ENCODE results near the gene LRRFIP2. TPM values are rescaled to one million over a fixed set of nuclear protein-coding genes. Genes with fewer than 3 reads are reported as not detected.

Gene LRRFIP2
- total RNA-seq, 1 donor from 2014 or later: 50.7 TPM

GRCh38 chr3:37118163-37118562, 56.2 kb downstream of the LRRFIP2 start:
- Mint-ChIP-seq H3K4me1 (ENCODE audit: low read depth) (peaks cover 26% of the 10 kb centered on the region), H3K4me3 (ENCODE audit: unreplicated experiment) (no peak overlapping the region), H3K9me3 (ENCODE audit: low read depth) (peaks cover 3% of the 10 kb centered on the region), H3K36me3 (ENCODE audit: low read depth) (peaks cover 6% of the 10 kb centered on the region), H3K27ac (ENCODE audit: unreplicated experiment) (no peak overlapping the region), H3K27me3 (ENCODE audit: low read depth) (no peaks in the 10 kb centered on the region)
- TF ChIP-seq, protein P1, sequence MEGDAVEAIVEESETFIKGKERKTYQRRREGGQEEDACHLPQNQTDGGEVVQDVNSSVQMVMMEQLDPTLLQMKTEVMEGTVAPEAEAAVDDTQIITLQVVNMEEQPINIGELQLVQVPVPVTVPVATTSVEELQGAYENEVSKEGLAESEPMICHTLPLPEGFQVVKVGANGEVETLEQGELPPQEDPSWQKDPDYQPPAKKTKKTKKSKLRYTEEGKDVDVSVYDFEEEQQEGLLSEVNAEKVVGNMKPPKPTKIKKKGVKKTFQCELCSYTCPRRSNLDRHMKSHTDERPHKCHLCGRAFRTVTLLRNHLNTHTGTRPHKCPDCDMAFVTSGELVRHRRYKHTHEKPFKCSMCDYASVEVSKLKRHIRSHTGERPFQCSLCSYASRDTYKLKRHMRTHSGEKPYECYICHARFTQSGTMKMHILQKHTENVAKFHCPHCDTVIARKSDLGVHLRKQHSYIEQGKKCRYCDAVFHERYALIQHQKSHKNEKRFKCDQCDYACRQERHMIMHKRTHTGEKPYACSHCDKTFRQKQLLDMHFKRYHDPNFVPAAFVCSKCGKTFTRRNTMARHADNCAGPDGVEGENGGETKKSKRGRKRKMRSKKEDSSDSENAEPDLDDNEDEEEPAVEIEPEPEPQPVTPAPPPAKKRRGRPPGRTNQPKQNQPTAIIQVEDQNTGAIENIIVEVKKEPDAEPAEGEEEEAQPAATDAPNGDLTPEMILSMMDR (IDR thresholded peaks at IDR 0.05): no peak
- no peak for DNase-seq (ENCODE audit: low spot score)

DNA sequence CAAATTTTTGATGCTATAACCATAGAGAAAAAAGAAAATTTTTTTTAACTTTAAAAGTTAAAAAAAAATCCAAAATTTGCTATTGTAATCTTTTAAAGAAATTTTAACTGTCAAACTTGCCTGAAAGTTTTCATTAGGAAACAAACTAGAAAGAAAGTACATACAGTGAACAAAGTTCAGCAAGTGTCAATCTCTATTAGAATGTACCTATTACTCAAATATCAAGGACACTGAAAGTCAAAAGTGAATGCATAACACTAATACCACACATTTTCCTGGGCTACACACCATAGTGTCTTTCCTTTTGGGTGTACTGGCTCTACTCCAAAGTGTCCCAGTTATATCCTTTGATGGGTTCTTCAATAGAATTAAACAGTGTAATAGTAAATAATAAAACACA, 56.8 kb downstream of the LRRFIP2 start:
- peaks cover 30% of the 10 kb centered on the region for H3K4me1 Mint-ChIP-seq (ENCODE audit: low read depth)
- TF ChIP-seq, protein P1 (IDR thresholded peaks at IDR 0.05): no peak
- H3K9me3 Mint-ChIP-seq (ENCODE audit: low read depth): peaks cover 3% of the 10 kb centered on the region
- H3K4me3 Mint-ChIP-seq (ENCODE audit: unreplicated experiment): no peak overlapping the region
- no peaks in the 10 kb centered on the region for H3K27me3 Mint-ChIP-seq (ENCODE audit: low read depth)
- H3K36me3 Mint-ChIP-seq (ENCODE audit: low read depth): peaks cover 6% of the 10 kb centered on the region
- H3K27ac Mint-ChIP-seq (ENCODE audit: unreplicated experiment): no peak overlapping the region
- no peak for DNase-seq (ENCODE audit: low spot score)

GRCh38 chr3:37116998-37117397, 57.4 kb downstream of the LRRFIP2 start:
- Mint-ChIP-seq H3K27ac (ENCODE audit: unreplicated experiment) (no peak overlapping the region), H3K36me3 (ENCODE audit: low read depth) (peaks cover 3% of the 10 kb centered on the region), H3K4me3 (ENCODE audit: unreplicated experiment) (no peak overlapping the region), H3K4me1 (ENCODE audit: low read depth) (peaks cover 30% of the 10 kb centered on the region), H3K27me3 (ENCODE audit: low read depth) (no peaks in the 10 kb centered on the region), H3K9me3 (ENCODE audit: low read depth) (peaks cover under 1% of the 10 kb centered on the region)
- TF ChIP-seq, protein P1 (IDR thresholded peaks at IDR 0.05): no peak
- DNase-seq (ENCODE audit: low spot score): no peak

- peak overlapping the region; percentile 90 for H3K27ac Mint-ChIP-seq (ENCODE audit: unreplicated experiment)
- no peak for DNase-seq (ENCODE audit: low spot score)
- H3K27me3 Mint-ChIP-seq (ENCODE audit: low read depth): no peaks in the 10 kb centered on the region
- H3K9me3 Mint-ChIP-seq (ENCODE audit: low read depth): no peaks in the 10 kb centered on the region
- no peak overlapping the region for H3K4me3 Mint-ChIP-seq (ENCODE audit: unreplicated experiment)
- H3K36me3 Mint-ChIP-seq (ENCODE audit: low read depth): no peaks in the 10 kb centered on the region
- peaks cover 44% of the 10 kb centered on the region for H3K4me1 Mint-ChIP-seq (ENCODE audit: low read depth)
- TF ChIP-seq, protein P1 (IDR thresholded peaks at IDR 0.05): no peak
Observed at GRCh38 chr3:37115446-37115845, 58.9 kb downstream of the LRRFIP2 start.

- H3K27me3 Mint-ChIP-seq (ENCODE audit: low read depth): no peaks in the 10 kb centered on the region
- no peaks in the 10 kb centered on the region for H3K36me3 Mint-ChIP-seq (ENCODE audit: low read depth)
- H3K4me1 Mint-ChIP-seq (ENCODE audit: low read depth): peaks cover 53% of the 10 kb centered on the region
Observed at GRCh38 chr3:37114251-37115145, 59.9 kb downstream of the LRRFIP2 start.

More at GRCh38 chr3:37114251-37115145, 59.9 kb downstream of the LRRFIP2 start:
- H3K4me3 Mint-ChIP-seq (ENCODE audit: unreplicated experiment): no peak overlapping the region
- peak overlapping the region; percentile 90 for H3K27ac Mint-ChIP-seq (ENCODE audit: unreplicated experiment)
- DNase-seq (ENCODE audit: low spot score): no peak
- TF ChIP-seq, protein P1 (IDR thresholded peaks at IDR 0.05): no peak
- H3K9me3 Mint-ChIP-seq (ENCODE audit: low read depth): no peaks in the 10 kb centered on the region

Data from chondrocyte (in vitro differentiated cells).